ENCODE results near the gene CXCR3. TPM values are rescaled to one million over a fixed set of nuclear protein-coding genes. Genes with fewer than 3 reads are reported as not detected.

Gene CXCR3
- total and polyA plus RNA-seq, 9 donors, result 0.08 to 0.34 (median 0.18) TPM; not detected in 3

GRCh38 chrX:71637848-71638247 is 19.5 kb upstream of the CXCR3 start:
- 51 to 58% (median 55%) methylated on average over 4 of the region's 4 CpGs for WGBS, 3 donors
- TF ChIP-seq POLR2A (IDR thresholded peaks at IDR 0.05) (no peak), EP300 (IDR thresholded peaks at IDR 0.05) (no peak)
- TF ChIP-seq, protein P1, sequence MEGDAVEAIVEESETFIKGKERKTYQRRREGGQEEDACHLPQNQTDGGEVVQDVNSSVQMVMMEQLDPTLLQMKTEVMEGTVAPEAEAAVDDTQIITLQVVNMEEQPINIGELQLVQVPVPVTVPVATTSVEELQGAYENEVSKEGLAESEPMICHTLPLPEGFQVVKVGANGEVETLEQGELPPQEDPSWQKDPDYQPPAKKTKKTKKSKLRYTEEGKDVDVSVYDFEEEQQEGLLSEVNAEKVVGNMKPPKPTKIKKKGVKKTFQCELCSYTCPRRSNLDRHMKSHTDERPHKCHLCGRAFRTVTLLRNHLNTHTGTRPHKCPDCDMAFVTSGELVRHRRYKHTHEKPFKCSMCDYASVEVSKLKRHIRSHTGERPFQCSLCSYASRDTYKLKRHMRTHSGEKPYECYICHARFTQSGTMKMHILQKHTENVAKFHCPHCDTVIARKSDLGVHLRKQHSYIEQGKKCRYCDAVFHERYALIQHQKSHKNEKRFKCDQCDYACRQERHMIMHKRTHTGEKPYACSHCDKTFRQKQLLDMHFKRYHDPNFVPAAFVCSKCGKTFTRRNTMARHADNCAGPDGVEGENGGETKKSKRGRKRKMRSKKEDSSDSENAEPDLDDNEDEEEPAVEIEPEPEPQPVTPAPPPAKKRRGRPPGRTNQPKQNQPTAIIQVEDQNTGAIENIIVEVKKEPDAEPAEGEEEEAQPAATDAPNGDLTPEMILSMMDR (IDR thresholded peaks at IDR 0.05), result no peak
- intact Hi-C loops (cut with DNase I), result no loop called here
- H3K27ac ChIP-seq, result no peak overlapping the region
- no peaks in the 10 kb centered on the region for H3K27me3 ChIP-seq
- H3K9me3 ChIP-seq, result no peaks in the 10 kb centered on the region
- H3K4me3 ChIP-seq, result no peak overlapping the region
- no peak for DNase-seq
- H3K4me1 ChIP-seq (ENCODE audit: insufficient read depth), result no peaks in the 10 kb centered on the region
- H3K36me3 ChIP-seq, result no peaks in the 10 kb centered on the region

DNA sequence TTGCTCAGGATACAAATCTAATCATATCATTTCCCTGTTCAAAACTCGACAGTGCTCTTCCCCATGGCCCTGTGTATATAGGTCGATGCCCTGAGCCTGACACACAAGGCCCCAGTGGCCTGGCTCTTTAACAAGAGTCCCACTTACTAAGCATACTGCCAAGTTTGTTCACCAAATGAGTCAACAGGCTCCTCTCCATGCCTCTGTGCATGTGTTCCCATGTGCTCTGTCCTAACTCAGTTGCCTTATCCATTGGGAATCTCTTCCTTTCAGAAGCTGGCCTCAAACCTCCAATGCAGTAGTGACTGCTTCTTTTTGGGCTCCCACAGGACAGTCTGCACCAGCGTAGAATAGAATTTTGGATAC is 18.9 kb upstream of the CXCR3 start:
- intact Hi-C loops (cut with DNase I), result no loop called here
- no peak for DNase-seq
- H3K4me1 ChIP-seq (ENCODE audit: insufficient read depth), result no peaks in the 10 kb centered on the region
- no peak overlapping the region for H3K27ac ChIP-seq
- no peak overlapping the region for H3K4me3 ChIP-seq
- H3K27me3 ChIP-seq, result no peaks in the 10 kb centered on the region
- 74 to 80% (median 79%) methylated on average over 3 of the region's 3 CpGs for WGBS, 3 donors
- no peak for TF ChIP-seq EP300 (IDR thresholded peaks at IDR 0.05)
- no peak for TF ChIP-seq POLR2A (IDR thresholded peaks at IDR 0.05)
- H3K9me3 ChIP-seq, result no peaks in the 10 kb centered on the region
- no peaks in the 10 kb centered on the region for H3K36me3 ChIP-seq

DNA sequence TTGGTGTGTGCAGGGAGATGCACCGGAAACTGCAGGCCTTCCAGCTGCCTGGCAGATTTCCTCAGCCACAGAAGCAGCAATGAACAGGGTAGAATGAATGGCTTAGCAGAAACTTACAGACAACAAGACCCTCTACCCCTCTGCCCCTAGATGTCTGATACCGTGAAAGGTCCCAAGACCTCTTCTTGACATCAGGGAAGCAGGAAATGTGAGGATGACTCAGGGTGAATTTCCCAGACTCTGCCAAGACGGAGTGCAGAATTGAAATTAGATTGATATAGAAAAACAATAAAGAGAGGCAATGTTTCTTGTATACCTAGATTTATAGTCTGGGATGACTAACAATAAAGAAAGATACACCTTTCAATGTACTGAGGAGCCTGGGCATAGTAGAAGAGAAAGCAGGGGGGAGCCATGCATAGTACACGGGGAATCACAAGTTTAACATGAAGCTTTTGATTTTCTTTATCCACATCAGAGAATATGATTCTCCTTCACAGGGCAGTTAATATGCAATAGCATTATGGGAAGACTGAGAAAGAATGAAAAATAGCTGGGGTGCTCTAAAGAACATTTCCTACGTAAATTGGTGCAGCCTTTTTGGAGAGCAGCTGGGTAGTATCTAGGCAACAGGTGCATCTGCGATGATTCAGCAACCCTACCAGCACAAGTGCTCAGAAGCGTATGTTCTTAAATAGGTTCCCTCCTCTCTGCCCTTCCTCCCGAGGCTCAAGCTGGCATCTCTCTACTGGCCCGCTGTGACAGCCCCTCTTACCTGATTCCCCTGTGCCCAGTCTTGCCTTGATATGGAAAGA is 18.3 kb upstream of the CXCR3 start:
- Histone ChIP-seq H3K27ac (no peak overlapping the region), H3K4me3 (no peak overlapping the region), H3K36me3 (no peaks in the 10 kb centered on the region), H3K9me3 (no peaks in the 10 kb centered on the region), H3K27me3 (no peaks in the 10 kb centered on the region), H3K4me1 (ENCODE audit: insufficient read depth) (no peaks in the 10 kb centered on the region)
- DNase-seq, result no peak
- intact Hi-C loops (cut with DNase I), result no loop called here
- TF ChIP-seq POLR2A (IDR thresholded peaks at IDR 0.05) (no peak), EP300 (IDR thresholded peaks at IDR 0.05) (no peak)
- TF ChIP-seq, protein P1 (IDR thresholded peaks at IDR 0.05), result no peak
- WGBS, 3 donors, result 76 to 82% (median 80%) methylated on average over 9 of the region's 9 CpGs

GRCh38 chrX:71634366-71634765 is 16.1 kb upstream of the CXCR3 start:
- TF ChIP-seq, protein P1 (IDR thresholded peaks at IDR 0.05), result no peak
- TF ChIP-seq POLR2A (IDR thresholded peaks at IDR 0.05), result no peak
- no peak for TF ChIP-seq EP300 (IDR thresholded peaks at IDR 0.05)
- intact Hi-C loops (cut with DNase I), result no loop called here
- 65 to 76% (median 66%) methylated on average over 6 of the region's 6 CpGs for WGBS, 3 donors
- H3K4me1 ChIP-seq (ENCODE audit: insufficient read depth), result no peaks in the 10 kb centered on the region
- H3K4me3 ChIP-seq, result no peak overlapping the region
- H3K36me3 ChIP-seq, result no peaks in the 10 kb centered on the region
- H3K9me3 ChIP-seq, result no peaks in the 10 kb centered on the region
- no peak overlapping the region for H3K27ac ChIP-seq
- no peaks in the 10 kb centered on the region for H3K27me3 ChIP-seq
- DNase-seq, result no peak

DNA sequence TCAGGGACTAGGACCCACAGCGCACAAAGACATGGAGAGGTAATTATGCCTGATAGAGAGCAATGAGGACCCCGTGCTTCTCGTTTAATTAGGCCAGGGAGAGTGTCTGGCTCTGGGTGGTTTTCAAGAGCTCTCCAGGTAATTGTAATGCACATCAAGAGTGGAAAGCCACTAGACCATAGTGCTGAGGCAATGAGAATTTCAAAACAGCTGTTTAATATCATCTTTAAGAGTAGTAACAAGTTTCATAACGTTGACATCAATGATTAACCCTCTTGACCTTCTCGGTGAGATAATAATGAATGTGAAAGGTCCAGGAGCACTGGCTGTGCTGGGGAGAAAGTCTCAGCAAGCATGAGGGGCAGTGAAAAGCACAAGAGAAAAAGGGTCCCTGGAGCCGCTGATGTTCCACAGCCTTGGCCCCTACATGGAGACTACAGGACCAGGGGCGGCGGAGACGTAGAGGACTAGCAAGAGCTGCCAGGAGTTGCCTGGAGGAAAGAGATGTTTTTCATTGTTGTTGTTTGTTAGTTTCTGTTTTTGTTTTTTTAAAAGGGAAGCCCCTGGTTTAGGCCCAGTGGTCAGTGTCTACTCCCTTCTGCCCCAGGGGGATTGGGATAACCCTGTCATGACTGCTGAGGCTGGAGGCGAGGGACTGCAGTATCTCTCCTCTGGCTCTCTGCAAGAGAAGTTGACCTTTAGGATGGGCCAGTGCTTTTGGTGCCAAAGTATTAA is 14.8 kb upstream of the CXCR3 start:
- Histone ChIP-seq H3K4me1 (ENCODE audit: insufficient read depth) (no peaks in the 10 kb centered on the region), H3K27ac (no peak overlapping the region), H3K36me3 (no peaks in the 10 kb centered on the region), H3K9me3 (no peaks in the 10 kb centered on the region), H3K27me3 (no peaks in the 10 kb centered on the region), H3K4me3 (no peak overlapping the region)
- intact Hi-C loops (cut with DNase I), result no loop called here
- no peak for DNase-seq
- 69 to 77% (median 76%) methylated on average over 10 of the region's 10 CpGs for WGBS, 3 donors
- TF ChIP-seq, protein P1 (IDR thresholded peaks at IDR 0.05), result no peak
- TF ChIP-seq POLR2A (IDR thresholded peaks at IDR 0.05), result no peak
- TF ChIP-seq EP300 (IDR thresholded peaks at IDR 0.05), result no peak

Data from ovary (tissue), 9 donors.